Type B pancreatic cell (in vitro differentiated cells): ENCODE measurements around the gene PLAC1. TPM values are rescaled to one million over a fixed set of nuclear protein-coding genes. Genes with fewer than 3 reads are reported as not detected.

Source experiments
- DNase-seq: peaks from one replicate; pipeline ENCODE4 v3.0.0; 2021; ENCODE audit warnings: mixed read lengths; ENCODE audit not compliant: unreplicated experiment; ENCODE audit errors: extremely low spot score
- H3K27ac Mint-ChIP-seq: 2 replicates; pipeline ENCODE4 v1.8.0; 2021; ENCODE audit warnings: mild to moderate bottlenecking, mixed read lengths
- H3K27me3 Mint-ChIP-seq: 2 replicates; pipeline ENCODE4 v1.8.0; 2021; ENCODE audit warnings: mixed read lengths
- H3K36me3 Mint-ChIP-seq: 2 replicates; pipeline ENCODE4 v1.8.0; 2021; ENCODE audit warnings: mixed read lengths
- H3K4me1 Mint-ChIP-seq: one replicate; pipeline ENCODE4 v1.8.0; 2021; ENCODE audit warnings: mixed read lengths; ENCODE audit not compliant: unreplicated experiment
- H3K4me3 Mint-ChIP-seq: 2 replicates; pipeline ENCODE4 v1.8.0; 2021; ENCODE audit warnings: mild to moderate bottlenecking, mixed read lengths
- H3K9me3 Mint-ChIP-seq: 2 replicates; pipeline ENCODE4 v1.8.0; 2021; ENCODE audit warnings: mixed read lengths
- total RNA-seq: library from RNA; stranded (reverse); gene quantifications from 2 replicates; pipeline ENCODE4 v1.2.1, GENCODE V29; 2021; ENCODE audit warnings: low replicate concordance
- TF ChIP-seq, protein P1 (sequence below): fragments of 200-600 bp; sonication (generic); conservative IDR thresholded peaks from 2 replicates; pipeline ENCODE4 v1.5.0; 2021; ENCODE audit warnings: antibody characterized with exemption, mild to moderate bottlenecking

PLAC1 gene
- total RNA-seq, 1 donor from 2014 or later = 0.43 TPM

DNA sequence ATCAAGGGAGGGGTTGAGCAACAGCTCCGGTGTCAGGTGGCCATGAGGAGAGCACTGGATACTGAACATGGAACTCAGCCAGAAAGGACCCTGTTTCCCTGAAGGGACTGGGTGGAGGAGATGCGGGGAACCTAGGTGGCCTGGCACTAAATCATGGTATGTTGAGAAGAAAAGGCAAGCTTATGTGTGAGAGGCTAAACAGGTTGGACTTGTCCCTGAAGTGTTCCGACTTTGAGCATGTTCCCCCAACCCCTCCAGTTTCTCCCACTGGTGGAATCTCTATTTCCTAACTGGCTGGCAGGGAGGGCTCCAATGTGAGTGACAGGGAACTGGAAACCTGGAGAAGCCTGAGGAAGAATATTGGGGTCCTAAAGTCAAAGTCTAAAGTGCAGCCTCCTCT lies 69.5 kb downstream of the PLAC1 start:
- no peak overlapping the region for H3K27ac Mint-ChIP-seq
- no peak for DNase-seq
- H3K27me3 Mint-ChIP-seq = no peaks in the 10 kb centered on the region
- H3K36me3 Mint-ChIP-seq = no peaks in the 10 kb centered on the region
- no peaks in the 10 kb centered on the region for H3K9me3 Mint-ChIP-seq
- H3K4me1 Mint-ChIP-seq = peaks cover 5% of the 10 kb centered on the region
- no peak overlapping the region for H3K4me3 Mint-ChIP-seq
- TF ChIP-seq, protein P1, sequence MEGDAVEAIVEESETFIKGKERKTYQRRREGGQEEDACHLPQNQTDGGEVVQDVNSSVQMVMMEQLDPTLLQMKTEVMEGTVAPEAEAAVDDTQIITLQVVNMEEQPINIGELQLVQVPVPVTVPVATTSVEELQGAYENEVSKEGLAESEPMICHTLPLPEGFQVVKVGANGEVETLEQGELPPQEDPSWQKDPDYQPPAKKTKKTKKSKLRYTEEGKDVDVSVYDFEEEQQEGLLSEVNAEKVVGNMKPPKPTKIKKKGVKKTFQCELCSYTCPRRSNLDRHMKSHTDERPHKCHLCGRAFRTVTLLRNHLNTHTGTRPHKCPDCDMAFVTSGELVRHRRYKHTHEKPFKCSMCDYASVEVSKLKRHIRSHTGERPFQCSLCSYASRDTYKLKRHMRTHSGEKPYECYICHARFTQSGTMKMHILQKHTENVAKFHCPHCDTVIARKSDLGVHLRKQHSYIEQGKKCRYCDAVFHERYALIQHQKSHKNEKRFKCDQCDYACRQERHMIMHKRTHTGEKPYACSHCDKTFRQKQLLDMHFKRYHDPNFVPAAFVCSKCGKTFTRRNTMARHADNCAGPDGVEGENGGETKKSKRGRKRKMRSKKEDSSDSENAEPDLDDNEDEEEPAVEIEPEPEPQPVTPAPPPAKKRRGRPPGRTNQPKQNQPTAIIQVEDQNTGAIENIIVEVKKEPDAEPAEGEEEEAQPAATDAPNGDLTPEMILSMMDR = no peak

DNA sequence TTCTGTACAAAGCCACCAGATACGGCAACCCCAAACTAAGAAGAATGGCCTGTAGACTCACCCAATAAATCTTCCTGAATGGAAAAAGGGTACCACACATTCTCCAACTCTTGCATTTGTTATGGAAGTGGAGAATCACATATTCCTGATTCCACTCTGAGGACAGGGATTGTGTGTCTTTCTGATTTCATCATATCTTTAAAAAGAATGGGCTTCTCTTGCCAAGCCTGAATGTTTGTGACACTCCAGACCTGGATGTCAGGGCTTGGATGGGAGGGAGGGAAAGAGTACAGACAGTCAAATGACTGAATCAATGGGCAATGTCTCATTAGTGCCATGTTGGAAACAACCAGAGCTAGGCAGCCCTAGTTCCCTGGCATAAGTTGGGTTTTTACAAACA lies 77.4 kb downstream of the PLAC1 start:
- Mint-ChIP-seq H3K36me3 (no peaks in the 10 kb centered on the region), H3K4me3 (no peak overlapping the region), H3K4me1 (peaks cover 10% of the 10 kb centered on the region), H3K9me3 (no peaks in the 10 kb centered on the region), H3K27ac (no peak overlapping the region), H3K27me3 (no peaks in the 10 kb centered on the region)
- TF ChIP-seq, protein P1 = no peak
- no peak for DNase-seq

DNA sequence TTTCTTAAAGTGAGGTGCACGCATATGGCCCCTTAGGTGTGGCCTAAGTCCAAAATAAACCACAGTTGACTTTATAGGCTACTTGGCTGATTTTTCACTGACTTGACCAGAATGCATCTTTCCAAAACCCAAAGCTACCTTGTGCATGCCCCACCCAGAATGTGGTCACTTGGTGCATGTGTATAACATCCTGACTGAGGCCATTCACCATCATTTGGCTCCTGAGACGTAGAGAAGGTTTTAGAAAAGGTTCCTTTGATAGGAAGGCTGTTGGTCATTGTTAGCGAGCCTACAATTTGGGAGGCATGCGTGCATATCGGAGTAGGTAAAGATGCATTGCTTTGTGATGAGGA lies 84.6 kb downstream of the PLAC1 start:
- no peaks in the 10 kb centered on the region for H3K9me3 Mint-ChIP-seq
- peaks cover 12% of the 10 kb centered on the region for H3K4me1 Mint-ChIP-seq
- no peak overlapping the region for H3K27ac Mint-ChIP-seq
- TF ChIP-seq, protein P1 = no peak
- H3K36me3 Mint-ChIP-seq = no peaks in the 10 kb centered on the region
- no peak for DNase-seq
- no peaks in the 10 kb centered on the region for H3K27me3 Mint-ChIP-seq
- no peak overlapping the region for H3K4me3 Mint-ChIP-seq

DNA sequence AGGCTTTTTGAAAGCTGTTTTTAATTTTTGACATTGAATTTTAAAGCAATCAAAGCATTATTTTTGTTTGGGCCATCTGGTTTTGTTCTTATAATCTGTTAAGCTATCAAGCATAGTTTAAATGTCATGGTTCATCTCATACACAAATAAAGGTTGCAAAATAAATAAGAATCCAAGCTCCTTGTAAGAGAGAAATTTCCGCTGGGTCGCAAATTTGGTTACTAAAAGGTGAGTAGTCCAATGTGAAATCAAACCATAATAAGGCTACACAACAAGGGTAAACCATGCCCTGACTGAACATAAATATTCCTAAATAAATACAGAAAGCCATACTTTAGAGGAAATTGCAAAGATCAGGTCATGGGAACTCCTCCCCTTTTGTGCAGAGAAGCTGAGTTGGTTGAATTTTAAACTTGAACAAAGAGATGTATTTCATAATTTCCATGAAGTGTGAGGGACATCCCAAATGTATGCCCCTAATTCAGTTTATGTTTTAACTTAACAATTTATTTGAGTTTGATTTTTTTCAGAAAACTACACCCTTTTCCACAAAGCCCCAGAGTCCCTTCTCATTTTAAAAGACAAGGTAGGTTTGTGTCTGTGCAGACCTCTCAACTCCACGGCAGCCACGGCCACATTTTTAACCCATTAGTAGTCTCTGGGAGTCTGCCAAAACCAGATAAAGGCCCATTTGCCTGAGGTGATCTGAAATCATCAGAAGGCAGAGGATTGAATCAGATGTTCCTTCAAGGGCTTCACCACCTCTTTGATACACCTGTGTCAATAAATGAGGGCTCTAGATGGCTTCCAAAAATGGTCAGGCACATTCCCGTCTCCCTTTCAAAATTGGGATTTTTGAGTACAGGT lies 85.2 kb downstream of the PLAC1 start:
- no peak overlapping the region for H3K4me3 Mint-ChIP-seq

DNA sequence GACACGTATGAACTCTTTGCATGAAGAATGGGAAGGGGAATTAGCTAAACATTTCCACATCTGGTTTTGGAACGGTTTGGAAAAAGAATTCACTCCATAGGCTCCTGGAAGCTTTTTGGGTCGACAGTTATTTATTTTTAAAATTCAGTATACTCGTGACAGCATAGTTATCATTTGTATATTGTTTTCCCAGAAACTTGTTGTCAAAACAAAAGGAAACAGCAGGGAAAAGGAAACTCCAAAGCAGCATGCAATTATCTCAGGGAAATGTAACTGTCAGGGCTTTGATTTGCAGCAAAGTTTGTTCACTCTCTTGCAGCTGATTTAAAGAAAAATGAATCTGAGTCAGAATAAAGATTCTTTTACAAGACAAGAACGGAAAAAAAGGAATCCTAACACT lies 86.5 kb downstream of the PLAC1 start:
- Mint-ChIP-seq H3K27ac (no peak overlapping the region), H3K4me3 (no peak overlapping the region)

More for the DNA sequence above, 85.2 kb downstream of the PLAC1 start:
- no peaks in the 10 kb centered on the region for H3K27me3 Mint-ChIP-seq
- H3K9me3 Mint-ChIP-seq = no peaks in the 10 kb centered on the region
- no peak overlapping the region for H3K27ac Mint-ChIP-seq
- no peak for DNase-seq
- H3K4me1 Mint-ChIP-seq = peaks cover 17% of the 10 kb centered on the region
- no peaks in the 10 kb centered on the region for H3K36me3 Mint-ChIP-seq
- TF ChIP-seq, protein P1 = no peak

More for the DNA sequence above, 86.5 kb downstream of the PLAC1 start:
- no peak for DNase-seq
- Mint-ChIP-seq H3K4me1 (peaks cover 18% of the 10 kb centered on the region), H3K9me3 (no peaks in the 10 kb centered on the region), H3K36me3 (no peaks in the 10 kb centered on the region), H3K27me3 (no peaks in the 10 kb centered on the region)
- TF ChIP-seq, protein P1 = no peak
